Stimulated activated CD4-positive, alpha-beta T cell treated with anti-CD3 and anti-CD28 coated beads, Interleukin-4, amount 100 ng/mL, for 48 hours (primary cell): ENCODE data around the gene UNC5B.
A peak's percentile ranks its signal among the peaks of the same experiment; 100 is the strongest.
"Not testable (repeated sequence)": the region's sequence is repeated elsewhere in the genome, so short reads cannot be mapped to it uniquely, and the experiment has no call there.

ENCODE experiments used
- DNase-seq, 2 donors: peaks; one replicate each; pipeline ENCODE4 v3.0.0-alpha.2; 2020; ENCODE audit warnings: low read depth in 2 of 2

Gene UNC5B

DNA sequence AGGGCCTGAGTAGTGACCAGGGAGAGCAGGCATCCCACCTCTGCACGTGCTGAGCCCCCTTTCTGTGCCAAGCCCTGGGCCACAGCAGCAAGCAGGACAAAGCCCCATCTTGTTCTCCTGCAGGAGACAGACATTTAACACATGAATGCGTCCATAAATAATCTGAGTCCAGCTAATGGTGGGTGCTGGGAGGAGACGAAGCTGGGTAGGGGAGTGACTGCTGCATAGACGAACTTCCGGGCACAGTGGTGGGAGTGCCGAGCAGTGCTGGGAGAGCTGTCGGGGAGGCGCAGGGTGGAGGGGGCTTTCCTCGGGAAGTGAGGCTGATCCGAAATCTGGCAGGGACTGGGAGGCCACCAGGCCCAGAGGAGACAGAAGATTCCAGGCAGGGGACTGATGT lies 71.5 kb downstream of the UNC5B start:
- DNase-seq = no peak

DNA sequence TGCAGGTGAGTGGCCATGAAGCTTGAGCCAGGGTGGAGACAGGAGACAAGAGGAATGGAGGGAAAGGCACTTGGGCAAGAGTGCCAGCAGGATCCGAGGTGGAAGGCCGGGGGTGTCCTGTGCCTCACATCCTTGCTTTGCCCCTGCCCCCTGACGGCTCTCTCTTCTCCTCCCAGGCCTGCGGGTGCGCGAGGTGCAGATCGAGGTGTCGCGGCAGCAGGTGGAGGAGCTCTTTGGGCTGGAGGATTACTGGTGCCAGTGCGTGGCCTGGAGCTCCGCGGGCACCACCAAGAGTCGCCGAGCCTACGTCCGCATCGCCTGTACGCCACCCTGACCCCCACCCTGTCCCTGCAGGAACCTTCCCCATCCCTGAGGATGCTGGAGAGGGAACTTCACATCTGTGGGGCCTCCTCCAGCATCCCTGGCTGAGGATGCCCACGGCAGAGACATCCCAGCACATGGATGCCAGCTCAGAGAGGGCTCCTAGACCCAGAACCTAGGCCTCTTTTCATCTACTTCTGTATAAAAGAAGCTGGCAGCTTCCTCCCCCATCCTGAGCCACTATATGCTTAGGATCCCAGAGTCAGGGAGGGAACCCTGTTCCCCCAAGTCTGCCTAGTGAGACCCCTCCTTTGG lies 72.3 kb downstream of the UNC5B start:
- DNase-seq = no peak

DNA sequence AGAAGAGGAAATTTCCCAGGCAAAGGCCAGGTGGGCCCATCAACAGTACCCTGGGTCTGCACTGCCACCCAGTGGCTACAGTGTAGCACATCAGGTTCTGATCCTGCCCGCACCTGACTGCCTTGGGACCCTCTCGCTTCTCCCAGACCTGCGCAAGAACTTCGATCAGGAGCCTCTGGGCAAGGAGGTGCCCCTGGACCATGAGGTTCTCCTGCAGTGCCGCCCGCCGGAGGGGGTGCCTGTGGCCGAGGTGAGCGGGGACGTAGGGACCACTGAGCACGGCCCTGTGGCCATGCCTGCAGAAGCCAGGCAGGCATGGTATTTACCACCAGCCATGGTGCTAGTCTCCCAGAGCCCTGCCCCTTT lies 72.8 kb downstream of the UNC5B start:
- peak; percentile 7 to 25 for DNase-seq

DNA sequence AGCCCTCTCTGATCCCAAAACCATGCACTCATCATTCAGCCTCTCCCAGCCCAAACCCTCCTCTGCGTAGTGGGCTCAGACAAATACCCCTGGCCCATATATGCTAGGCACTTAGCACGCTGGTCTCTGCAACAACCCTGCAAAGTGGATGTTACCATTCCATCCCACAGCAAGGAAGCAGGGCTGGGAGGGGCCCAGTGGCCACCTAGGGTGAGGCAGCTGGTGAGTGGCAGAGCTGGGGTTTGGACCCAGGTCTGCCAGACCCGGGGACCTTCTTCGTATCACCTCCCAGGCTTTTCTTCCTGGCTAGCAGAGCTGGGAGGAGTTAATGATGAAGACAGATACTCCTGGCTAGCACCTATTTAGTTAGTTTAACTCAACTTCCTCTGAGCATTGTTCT lies 73.6 kb downstream of the UNC5B start:
- no peak for DNase-seq

DNA sequence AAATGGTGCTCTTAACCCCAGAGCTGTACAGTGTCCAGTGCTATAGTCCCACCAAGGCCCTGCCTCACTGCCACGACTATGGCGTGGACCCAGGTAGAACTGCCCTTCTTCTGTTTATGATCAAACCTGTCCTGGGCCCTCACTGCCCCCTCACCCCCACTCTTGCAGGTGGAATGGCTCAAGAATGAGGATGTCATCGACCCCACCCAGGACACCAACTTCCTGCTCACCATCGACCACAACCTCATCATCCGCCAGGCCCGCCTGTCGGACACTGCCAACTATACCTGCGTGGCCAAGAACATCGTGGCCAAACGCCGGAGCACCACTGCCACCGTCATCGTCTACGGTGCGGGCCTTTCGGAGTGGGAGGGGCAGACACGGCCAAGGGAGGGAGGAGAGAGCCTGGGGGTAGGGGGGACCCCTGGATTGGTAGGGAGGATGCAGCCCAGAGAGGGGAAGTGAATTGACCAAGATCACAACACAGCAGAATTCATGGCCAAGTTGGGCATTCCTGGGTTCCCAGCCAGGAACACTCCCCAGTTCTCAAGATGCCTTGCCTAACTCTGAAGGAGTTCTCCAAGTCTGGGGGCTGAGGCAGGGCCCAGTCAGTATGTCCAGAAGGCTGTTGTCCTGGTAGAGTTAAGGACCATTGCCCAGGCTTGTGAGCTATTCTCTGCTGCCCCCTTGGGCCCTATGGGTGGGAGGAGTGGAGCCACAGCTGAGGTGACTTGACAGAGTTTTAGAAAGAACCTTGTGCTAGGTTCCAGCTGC lies 74.3 kb downstream of the UNC5B start:
- no peak for DNase-seq

DNA sequence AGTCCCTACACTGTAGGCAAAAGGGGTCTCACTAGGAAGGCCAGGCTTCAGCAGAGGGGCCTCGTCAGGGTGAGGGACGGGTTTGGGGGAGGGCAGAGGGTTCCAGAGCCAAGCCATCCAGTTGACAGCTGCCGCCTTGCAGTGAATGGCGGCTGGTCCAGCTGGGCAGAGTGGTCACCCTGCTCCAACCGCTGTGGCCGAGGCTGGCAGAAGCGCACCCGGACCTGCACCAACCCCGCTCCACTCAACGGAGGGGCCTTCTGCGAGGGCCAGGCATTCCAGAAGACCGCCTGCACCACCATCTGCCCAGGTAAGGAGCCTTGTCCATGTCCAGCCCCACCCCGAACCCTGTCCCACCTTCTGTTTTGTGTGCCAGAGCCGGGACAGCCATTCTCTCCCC lies 75.1 kb downstream of the UNC5B start:
- no peak for DNase-seq

DNA sequence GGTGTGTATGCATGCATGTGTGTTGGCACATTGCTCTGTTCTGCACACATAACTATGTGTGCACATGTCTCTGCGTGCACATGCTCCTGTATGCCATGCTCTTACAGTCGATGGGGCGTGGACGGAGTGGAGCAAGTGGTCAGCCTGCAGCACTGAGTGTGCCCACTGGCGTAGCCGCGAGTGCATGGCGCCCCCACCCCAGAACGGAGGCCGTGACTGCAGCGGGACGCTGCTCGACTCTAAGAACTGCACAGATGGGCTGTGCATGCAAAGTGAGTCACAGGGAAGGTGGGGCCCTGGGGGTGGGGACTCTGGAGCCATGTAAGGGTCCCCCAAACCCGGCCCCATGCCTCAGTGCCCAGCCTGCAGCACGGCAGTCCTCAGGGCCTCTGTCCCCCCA lies 76.1 kb downstream of the UNC5B start:
- DNase-seq = no peak

DNA sequence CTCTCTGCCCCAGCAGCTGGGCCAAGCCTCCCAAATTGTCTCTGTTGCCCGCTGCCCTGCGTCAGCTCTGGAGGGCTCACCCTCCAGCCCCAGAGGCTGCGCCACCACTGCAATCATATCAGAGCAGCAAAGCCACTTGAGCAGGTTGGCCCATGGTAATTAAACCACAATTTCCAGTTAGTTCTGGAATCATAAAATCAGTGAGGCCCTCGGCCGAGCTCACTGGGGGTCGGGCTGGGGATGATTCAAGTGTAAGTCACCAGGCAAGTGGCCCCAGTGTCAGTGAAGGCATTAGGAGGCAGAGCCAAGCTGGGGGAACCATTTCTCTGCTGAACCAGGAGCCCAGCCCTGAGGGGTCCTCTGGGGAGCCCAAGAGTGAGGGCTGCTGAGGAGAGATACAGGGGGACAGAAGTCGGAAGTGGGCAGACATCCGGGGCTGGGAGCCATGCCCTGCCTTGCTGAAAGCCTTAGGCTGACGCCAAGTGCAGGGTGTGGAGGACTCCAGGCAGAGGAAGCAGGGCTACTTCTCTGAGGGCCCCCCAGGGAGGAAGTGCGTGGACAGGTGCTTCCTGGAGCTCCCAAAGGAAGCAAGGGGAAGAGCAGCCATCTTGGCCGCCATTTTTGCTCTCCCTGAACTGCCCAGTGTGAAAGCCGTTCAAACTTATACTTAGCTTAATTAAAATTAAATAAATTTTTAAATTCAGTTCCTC lies 77.2 kb downstream of the UNC5B start:
- no peak for DNase-seq

DNA sequence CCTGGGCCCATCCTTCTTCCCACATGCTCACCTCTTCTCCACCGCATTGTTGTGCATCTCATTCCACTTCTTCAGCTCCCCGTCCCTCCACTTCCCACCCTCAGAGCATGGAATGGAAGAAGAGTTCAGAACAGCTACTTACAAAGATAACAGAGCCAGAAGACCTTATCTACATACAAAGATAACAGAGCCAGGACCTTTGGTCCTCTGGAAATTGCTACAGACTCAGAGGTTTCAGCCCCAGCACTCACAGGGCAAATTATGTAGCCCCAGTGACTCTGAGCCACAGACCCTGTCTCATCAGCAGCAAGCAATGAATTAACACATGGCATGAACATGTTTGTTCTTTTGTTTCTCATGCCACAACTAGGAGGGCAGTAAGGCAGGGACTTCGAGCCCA lies 78.0 kb downstream of the UNC5B start:
- DNase-seq = no peak

DNA sequence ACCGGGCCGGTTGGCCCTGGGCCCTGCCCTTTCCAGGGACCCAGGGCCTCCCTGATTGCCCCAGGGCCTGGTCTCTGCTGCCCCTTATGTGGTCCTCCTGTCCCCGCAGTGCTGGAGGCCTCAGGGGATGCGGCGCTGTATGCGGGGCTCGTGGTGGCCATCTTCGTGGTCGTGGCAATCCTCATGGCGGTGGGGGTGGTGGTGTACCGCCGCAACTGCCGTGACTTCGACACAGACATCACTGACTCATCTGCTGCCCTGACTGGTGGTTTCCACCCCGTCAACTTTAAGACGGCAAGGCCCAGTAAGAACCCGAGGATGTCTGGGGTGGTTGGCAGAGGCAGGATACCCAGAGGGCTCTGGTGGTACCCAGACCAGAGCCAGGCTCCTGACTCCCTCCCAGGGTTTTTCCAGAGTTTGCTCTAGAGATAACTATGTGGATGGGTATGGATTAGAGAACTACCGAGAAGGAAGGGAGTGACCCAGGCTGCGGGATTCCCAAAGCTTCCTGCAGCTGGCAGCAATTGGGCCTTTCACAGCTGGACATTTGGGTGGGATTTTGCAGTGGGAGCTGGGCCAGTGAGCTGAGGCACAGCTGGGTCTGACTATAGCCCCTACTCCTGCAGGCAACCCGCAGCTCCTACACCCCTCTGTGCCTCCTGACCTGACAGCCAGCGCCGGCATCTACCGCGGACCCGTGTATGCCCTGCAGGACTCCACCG lies 78.6 kb downstream of the UNC5B start:
- DNase-seq = no peak

DNA sequence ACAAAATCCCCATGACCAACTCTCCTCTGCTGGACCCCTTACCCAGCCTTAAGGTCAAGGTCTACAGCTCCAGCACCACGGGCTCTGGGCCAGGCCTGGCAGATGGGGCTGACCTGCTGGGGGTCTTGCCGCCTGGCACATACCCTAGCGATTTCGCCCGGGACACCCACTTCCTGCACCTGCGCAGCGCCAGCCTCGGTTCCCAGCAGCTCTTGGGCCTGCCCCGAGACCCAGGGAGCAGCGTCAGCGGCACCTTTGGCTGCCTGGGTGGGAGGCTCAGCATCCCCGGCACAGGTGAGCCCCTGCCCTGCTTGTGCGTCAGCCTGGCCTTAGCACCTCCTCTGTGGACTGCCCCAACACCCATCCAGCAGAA lies 79.1 kb downstream of the UNC5B start:
- no peak for DNase-seq

DNA sequence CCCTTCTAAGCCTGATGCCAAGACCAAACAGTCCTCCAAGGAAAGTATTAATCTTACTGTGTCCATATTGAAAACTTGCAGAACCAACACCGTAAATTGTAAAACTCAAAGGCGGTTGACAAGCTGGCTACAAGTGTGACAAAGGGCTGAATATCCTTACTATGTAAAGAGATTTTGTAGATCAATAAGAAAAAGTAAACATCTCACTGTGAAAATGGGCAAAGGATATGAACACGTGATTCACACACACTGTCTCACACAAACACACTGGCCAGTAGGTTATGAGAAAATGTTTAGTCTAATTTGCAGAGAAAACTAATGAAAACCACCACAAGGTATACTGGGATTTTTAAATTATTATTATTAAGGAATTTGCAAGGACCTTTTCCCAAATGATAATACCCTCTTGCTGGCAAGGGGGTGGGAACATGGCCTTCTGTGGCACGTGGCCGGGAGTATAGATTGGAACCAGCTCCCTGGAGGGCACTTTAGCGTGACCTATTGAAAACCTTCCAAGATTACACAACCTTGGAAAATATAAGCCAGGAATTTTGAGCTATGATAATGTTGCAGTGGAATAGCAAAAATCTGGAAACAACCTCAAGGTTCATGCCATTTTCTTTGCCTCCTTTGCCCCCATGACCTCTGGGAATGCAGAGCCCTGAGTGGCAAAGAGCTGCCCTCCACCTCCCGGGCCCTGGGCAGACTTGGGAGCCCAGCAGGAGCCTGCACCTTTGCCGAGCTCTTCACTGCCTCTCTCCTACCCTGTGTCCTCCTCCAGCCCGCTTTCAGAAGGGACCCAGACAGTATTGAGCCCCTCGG lies 80.5 kb downstream of the UNC5B start:
- DNase-seq = no peak

DNA sequence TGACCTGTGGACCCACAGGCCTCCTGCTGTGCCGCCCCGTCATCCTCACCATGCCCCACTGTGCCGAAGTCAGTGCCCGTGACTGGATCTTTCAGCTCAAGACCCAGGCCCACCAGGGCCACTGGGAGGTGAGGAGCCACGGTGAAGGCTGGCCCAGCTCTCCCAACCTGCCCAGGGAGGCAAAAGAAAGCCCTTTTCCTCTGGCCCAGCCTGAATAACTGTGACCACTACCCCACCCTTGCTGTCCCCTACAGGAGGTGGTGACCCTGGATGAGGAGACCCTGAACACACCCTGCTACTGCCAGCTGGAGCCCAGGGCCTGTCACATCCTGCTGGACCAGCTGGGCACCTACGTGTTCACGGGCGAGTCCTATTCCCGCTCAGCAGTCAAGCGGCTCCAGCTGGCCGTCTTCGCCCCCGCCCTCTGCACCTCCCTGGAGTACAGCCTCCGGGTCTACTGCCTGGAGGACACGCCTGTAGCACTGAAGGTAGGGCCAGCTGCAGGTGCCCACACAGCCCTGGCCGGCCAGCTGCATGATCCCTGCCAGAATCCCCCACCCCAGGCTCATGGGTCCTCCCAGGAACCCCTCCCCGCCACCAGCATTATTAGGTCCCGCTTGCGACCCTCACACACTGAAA lies 81.2 kb downstream of the UNC5B start:
- no peak for DNase-seq

DNA sequence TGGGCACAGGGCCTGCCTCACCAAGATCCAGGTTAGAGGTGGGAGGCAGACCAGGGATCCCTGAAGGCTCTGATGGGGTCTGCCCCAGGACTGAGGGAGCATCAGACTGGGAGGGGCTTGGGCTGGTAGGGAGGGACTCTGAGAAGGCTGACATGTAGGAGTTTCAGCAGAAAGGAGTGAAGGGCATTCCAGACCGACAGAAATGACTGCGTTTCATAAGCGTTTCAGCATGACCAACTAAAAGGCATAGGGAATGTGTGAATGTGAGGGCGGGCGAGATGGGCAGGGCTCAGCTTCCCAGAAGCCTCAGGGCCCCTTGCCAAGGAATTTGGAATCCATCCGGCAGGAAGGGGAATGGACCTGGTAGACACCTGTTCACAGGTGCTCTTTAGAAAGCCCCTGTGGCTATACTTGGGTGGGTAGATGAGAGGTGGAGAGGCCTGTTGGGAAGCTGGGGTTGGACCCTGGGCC lies 81.8 kb downstream of the UNC5B start:
- no peak for DNase-seq

DNA sequence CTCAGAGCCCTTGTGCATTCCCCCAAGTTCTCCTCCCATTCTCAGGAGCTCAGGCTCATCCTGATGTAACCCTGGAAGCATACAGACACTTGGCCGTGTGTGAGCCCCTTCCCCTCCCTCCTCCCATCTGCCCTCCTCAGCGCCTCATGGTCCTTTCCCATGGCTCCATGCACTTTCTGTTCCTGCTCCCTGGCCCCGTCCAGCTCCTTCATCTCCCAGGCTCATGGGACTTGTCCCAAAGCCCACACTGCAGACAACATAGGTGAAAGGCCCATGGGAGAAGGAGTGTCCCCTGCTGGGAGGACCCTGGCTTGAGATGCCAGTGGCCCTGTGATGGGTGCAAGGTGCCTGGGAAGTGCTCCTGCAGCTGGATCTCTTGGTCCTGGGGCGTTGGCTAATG lies 82.5 kb downstream of the UNC5B start:
- no peak for DNase-seq

DNA sequence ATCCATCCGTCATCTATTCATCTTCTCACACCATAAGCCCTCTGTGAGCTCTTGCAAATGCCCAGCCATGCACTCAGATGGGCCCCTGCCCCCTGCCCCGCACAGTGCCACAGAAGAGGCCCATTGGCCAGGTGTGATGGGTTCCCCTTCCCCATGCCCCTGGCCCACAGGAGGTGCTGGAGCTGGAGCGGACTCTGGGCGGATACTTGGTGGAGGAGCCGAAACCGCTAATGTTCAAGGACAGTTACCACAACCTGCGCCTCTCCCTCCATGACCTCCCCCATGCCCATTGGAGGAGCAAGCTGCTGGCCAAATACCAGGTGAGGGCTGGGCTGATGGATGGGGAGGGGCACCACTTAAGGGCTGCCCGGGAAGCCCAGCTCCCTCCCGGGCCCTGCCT lies 83.3 kb downstream of the UNC5B start:
- no peak for DNase-seq

DNA sequence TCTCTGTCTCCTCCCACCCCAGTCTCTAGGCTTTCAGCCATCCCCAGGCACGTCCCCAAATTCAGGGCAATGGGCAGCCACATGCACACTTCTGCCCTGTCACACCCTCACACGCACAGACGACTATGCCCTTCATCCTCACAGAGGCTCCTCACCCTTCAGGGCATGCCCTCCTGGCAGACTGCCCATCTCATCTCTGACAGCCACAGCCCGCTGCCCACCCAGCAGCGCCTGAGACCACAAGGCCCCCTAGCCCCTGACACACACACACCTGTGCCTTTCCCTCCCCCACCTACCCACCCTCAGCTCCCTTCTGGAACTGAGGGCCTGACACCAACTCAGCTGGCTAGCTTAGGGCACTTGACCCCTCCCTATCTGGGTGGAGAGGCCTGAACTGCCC lies 83.7 kb downstream of the UNC5B start:
- DNase-seq = no peak

DNA sequence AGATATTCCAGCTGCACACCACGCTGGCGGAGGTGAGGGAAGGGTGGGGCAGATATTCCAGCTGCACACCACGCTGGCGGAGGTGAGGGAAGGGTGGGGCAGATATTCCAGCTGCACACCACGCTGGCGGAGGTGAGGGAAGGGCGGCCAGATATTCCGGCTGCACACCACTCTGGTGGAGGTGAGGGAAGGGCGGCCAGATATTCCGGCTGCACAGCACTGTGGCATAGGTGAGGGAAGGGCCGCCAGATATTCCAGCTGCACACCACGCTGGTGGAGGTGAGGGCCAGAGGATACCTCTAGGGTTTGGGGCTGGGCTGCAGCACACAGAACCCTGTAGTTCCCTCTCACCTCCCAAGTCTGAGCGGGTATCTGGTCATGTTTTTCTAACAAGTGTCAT lies 84.4 kb downstream of the UNC5B start:
- DNase-seq = not testable (repeated sequence)

DNA sequence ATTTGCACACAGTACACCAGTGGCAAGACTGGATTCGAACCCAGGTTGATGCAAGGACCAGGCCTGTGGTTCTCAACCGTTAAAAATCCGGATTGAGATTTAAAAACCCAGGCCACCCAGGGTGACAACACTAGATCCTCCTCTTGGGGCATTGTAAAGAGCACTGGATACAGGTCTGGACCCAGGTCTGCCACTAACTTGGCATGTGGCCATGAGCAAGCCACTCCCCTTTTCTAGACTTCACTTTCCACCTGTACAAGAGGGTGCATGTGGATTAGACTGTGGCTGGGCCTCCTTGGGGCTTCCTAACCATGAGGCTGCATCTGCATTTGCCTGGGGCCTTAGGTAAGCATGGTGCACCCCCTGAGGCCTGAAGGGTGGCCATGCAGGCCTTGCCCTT lies 85.0 kb downstream of the UNC5B start:
- no peak for DNase-seq

DNA sequence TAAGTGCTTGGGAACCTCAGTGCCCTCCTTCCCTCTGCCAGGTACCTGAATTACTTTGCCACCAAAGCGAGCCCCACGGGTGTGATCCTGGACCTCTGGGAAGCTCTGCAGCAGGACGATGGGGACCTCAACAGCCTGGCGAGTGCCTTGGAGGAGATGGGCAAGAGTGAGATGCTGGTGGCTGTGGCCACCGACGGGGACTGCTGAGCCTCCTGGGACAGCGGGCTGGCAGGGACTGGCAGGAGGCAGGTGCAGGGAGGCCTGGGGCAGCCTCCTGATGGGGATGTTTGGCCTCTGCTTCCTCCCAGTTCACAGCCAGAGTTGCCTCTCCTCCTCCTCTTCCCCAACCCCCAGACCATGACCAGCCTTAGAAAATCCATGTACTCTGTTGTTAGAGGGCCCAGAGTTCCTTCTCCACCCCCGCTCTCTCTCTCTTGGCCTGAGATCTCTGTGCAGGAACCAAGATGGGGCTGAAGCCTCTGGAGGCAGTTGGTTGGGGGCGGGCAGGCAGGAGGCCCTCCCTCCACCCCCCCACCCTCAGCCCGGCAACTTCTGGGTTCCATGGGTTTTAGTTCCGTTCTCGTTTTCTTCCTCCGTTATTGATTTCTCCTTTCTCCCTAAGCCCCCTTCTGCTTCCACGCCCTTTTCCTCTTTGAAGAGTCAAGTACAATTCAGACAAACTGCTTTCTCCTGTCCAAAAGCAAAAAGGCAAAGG lies 86.9 kb downstream of the UNC5B start:
- DNase-seq = no peak
